H1 (cell line): Measurements from ENCODE around the gene THG1L.

Experiments
- EZH2 ChIP-seq: fragments of 200-600 bp; sonication (generic); IDR thresholded peaks from 2 replicates; pipeline ENCODE4 v1.7.1; 2012; ENCODE audit warnings: low read depth, mild to moderate bottlenecking, moderate library complexity, low read length, inconsistent platforms; ENCODE audit not compliant: severe bottlenecking
- JUND ChIP-seq: IDR thresholded peaks from 2 replicates; pipeline ENCODE4 v1.6.1; 2011; ENCODE audit warnings: mild to moderate bottlenecking, improper control_type of control experiment, low read length
- MAX ChIP-seq: IDR thresholded peaks from 2 replicates; pipeline ENCODE4 v1.6.1; 2012; ENCODE audit warnings: inconsistent platforms
- PHF8 ChIP-seq: fragments of 200-600 bp; sonication (generic); conservative IDR thresholded peaks from 2 replicates; pipeline ENCODE4 v1.7.1; 2012; ENCODE audit warnings: low read depth, mild to moderate bottlenecking, inconsistent platforms, low read length, moderate library complexity
- POLR2A ChIP-seq, 2 experiments: IDR thresholded peaks; 1 replicate in 1 of 2; 2 replicates in 1 of 2; pipeline ENCODE4 v1.6.1; 2011; ENCODE audit warnings: low read depth in 2 of 2, low read length in 2 of 2, mild to moderate bottlenecking in 2 of 2; ENCODE audit errors: control extremely low read depth in 1 of 2
- ZNF274 ChIP-seq: IDR thresholded peaks from 2 replicates; pipeline ENCODE4 v1.7.0; 2012; ENCODE audit warnings: low read length, borderline replicate concordance; ENCODE audit errors: extremely low read depth
- TF ChIP-seq, protein P1 (sequence below), 3 experiments: IDR thresholded peaks; 1 replicate in 2 of 3; 2 replicates in 1 of 3; pipeline versions ENCODE4 v1.5.1 to v1.6.1; 2011; ENCODE audit warnings: low read length in 3 of 3, mild to moderate bottlenecking in 3 of 3, inconsistent platforms in 2 of 3, low read depth in 1 of 3, moderate library complexity in 1 of 3; ENCODE audit not compliant: insufficient read depth in 1 of 3; ENCODE audit errors: control extremely low read depth in 1 of 3

DNA sequence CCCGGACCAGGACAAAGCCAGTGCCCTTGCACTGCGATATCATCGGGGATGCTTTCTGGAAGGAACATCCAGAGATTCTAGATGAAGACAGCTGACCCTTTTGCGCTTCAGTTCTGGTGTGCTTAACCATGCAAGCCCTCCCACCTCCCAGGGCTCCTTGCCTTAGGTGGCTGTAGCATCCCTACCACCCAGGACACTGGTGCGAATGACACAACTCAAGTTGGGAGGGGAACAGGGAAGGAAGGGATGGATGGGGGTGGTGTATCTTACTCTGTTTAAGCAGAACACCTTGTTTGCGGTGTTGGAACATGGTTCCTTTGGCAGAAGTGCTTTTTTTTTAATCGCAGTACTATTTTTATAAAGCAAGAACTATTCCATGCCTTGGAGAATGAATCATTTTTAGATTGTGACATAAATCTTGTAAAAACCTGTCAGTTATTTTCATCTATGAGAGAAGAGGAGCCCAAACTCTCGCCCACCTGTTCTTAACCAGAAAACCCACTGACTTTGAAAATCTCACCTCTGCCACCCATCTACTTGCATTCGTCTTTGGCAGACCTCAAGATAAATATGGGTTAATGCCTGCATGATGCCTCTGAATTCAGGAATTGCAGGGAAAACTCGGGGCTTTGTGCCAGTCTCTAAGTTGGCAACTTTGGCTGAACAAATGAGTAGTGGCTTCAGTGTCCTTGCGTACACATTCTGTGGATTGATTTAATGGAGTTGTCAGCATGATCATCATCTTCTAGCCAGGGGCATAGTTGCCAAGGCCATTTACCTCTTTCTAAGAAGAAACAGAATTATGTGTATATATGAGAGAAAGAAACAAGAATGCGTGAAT, 8.4 kb downstream of the THG1L start:
- TF ChIP-seq MAX (no peak), PHF8 (no peak), EZH2 (no peak), POLR2A (IDR thresholded peaks at IDR 0.05; ENCODE audit: control extremely low read depth in 1 of 2, low read depth in 2 of 2, low read length in 2 of 2) (no peak), JUND (no peak), ZNF274 (no peak)
- TF ChIP-seq, protein P1, sequence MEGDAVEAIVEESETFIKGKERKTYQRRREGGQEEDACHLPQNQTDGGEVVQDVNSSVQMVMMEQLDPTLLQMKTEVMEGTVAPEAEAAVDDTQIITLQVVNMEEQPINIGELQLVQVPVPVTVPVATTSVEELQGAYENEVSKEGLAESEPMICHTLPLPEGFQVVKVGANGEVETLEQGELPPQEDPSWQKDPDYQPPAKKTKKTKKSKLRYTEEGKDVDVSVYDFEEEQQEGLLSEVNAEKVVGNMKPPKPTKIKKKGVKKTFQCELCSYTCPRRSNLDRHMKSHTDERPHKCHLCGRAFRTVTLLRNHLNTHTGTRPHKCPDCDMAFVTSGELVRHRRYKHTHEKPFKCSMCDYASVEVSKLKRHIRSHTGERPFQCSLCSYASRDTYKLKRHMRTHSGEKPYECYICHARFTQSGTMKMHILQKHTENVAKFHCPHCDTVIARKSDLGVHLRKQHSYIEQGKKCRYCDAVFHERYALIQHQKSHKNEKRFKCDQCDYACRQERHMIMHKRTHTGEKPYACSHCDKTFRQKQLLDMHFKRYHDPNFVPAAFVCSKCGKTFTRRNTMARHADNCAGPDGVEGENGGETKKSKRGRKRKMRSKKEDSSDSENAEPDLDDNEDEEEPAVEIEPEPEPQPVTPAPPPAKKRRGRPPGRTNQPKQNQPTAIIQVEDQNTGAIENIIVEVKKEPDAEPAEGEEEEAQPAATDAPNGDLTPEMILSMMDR (IDR thresholded peaks at IDR 0.05; ENCODE audit: control extremely low read depth in 1 of 3, insufficient read depth in 1 of 3, low read depth in 1 of 3, low read length in 3 of 3), result no peak
